CD14-positive monocyte (primary cell): ENCODE data around the gene RANBP17. TPM values are rescaled to one million over a fixed set of nuclear protein-coding genes. Genes with fewer than 3 reads are reported as not detected.

ENCODE experiments used
- DNase-seq, 3 donors: peaks; one replicate each; pipeline ENCODE4 v3.0.0-alpha.2; 2011 to 2022
- H2AFZ ChIP-seq: 2 replicates; pipeline ENCODE4 v1.6.0; 2012; ENCODE audit warnings: mild to moderate bottlenecking, low read depth, low read length, inconsistent platforms; ENCODE audit not compliant: insufficient read depth, poor library complexity, severe bottlenecking
- H3K27ac ChIP-seq, 2 donors: 1 replicate in 1 of 2; 2 replicates in 1 of 2; pipeline ENCODE4 v1.5.1; 2012 to 2013; ENCODE audit warnings: low read length in 2 of 2, control low read depth in 1 of 2, inconsistent platforms in 1 of 2, low read depth in 1 of 2, mild to moderate bottlenecking in 1 of 2
- H3K27me3 ChIP-seq, 2 donors: one replicate each; pipeline versions ENCODE4 v1.6.0 to v1.6.1; 2011 to 2013; ENCODE audit warnings: low read length in 2 of 2; ENCODE audit not compliant: control insufficient read depth in 2 of 2, insufficient read depth in 2 of 2
- H3K36me3 ChIP-seq, 2 donors: replicated peaks in 1 of 2; 1 replicate in 1 of 2; 2 replicates in 1 of 2; pipeline versions ENCODE4 v1.5.1 to v1.6.1; 2012 to 2013; ENCODE audit warnings: low read length in 2 of 2, control low read depth in 1 of 2, inconsistent platforms in 1 of 2, mild to moderate bottlenecking in 1 of 2; ENCODE audit not compliant: insufficient read depth in 2 of 2, control insufficient read depth in 1 of 2
- H3K4me1 ChIP-seq, 2 donors: 1 replicate in 1 of 2; 2 replicates in 1 of 2; pipeline versions ENCODE4 v1.5.1 to v1.6.1; 2012 to 2013; ENCODE audit warnings: low read length in 2 of 2, control low read depth in 1 of 2, inconsistent platforms in 1 of 2, mild to moderate bottlenecking in 1 of 2, moderate library complexity in 1 of 2; ENCODE audit not compliant: insufficient read depth in 2 of 2, control insufficient read depth in 1 of 2
- H3K4me2 ChIP-seq: replicated peaks from 2 replicates; pipeline ENCODE3; 2012; ENCODE audit warnings: low read length, moderate library complexity, mild to moderate bottlenecking; ENCODE audit not compliant: poor library complexity, severe bottlenecking; ENCODE audit errors: extremely low read depth
- H3K4me3 ChIP-seq, 3 experiments: fragments of 200-600 bp in 1 of 3; sonication (generic) in 1 of 3; replicated peaks in 1 of 3; 1 replicate in 2 of 3; 2 replicates in 1 of 3; pipeline ENCODE4 v1.5.1; 2011 to 2013; ENCODE audit warnings: low read length in 3 of 3, mild to moderate bottlenecking in 3 of 3, control low read depth in 2 of 3, low read depth in 2 of 3, inconsistent platforms in 1 of 3, moderate library complexity in 1 of 3
- H3K79me2 ChIP-seq: 2 replicates; pipeline ENCODE4 v1.6.0; 2012; ENCODE audit warnings: mild to moderate bottlenecking, control low read depth, inconsistent platforms, low read length, moderate library complexity; ENCODE audit not compliant: insufficient read depth
- H3K9ac ChIP-seq: 2 replicates; pipeline ENCODE4 v1.6.0; 2017; ENCODE audit warnings: low read length, mild to moderate bottlenecking; ENCODE audit not compliant: insufficient read depth, poor library complexity, severe bottlenecking
- H3K9me3 ChIP-seq, 2 donors: replicated peaks in 1 of 2; 1 replicate in 1 of 2; 2 replicates in 1 of 2; pipeline versions ENCODE4 v1.5.1 to v1.6.1; 2012 to 2013; ENCODE audit warnings: low read length in 2 of 2, control low read depth in 1 of 2; ENCODE audit not compliant: control insufficient read depth in 1 of 2, insufficient read depth in 1 of 2
- H4K20me1 ChIP-seq: 2 replicates; pipeline ENCODE4 v1.6.0; 2012; ENCODE audit warnings: mild to moderate bottlenecking, low read length, control low read depth, moderate library complexity; ENCODE audit not compliant: insufficient read depth
- H3K27ac Mint-ChIP-seq, 7 donors: one replicate each; pipeline ENCODE4 v1.8.0; 2020; ENCODE audit warnings: mild to moderate bottlenecking in 7 of 7, mixed read lengths in 7 of 7, moderate library complexity in 6 of 7, inconsistent platforms in 2 of 7
- H3K27me3 Mint-ChIP-seq, 3 donors: one replicate each; pipeline ENCODE4 v1.8.0; 2021 to 2022; ENCODE audit warnings: low read depth in 3 of 3, mild to moderate bottlenecking in 3 of 3, mixed read lengths in 3 of 3, moderate library complexity in 3 of 3, inconsistent platforms in 1 of 3
- H3K36me3 Mint-ChIP-seq, 2 donors: one replicate each; pipeline ENCODE4 v1.8.0; 2020; ENCODE audit warnings: mixed read lengths in 2 of 2, inconsistent platforms in 1 of 2, mild to moderate bottlenecking in 1 of 2
- H3K4me1 Mint-ChIP-seq: one replicate; pipeline ENCODE4 v1.8.0; 2020; ENCODE audit warnings: mild to moderate bottlenecking, mixed read lengths
- H3K4me3 Mint-ChIP-seq, 2 donors: one replicate each; pipeline ENCODE4 v1.8.0; 2020; ENCODE audit warnings: mild to moderate bottlenecking in 2 of 2, mixed read lengths in 2 of 2, moderate library complexity in 1 of 2
- H3K9me3 Mint-ChIP-seq, 7 donors: one replicate each; pipeline ENCODE4 v1.8.0; 2020 to 2022; ENCODE audit warnings: mixed read lengths in 7 of 7, mild to moderate bottlenecking in 6 of 7, moderate library complexity in 6 of 7, inconsistent platforms in 2 of 7
- WGBS: methylation state at CpG from one replicate; pipeline ENCODE4 v1.1.5; 2013; ENCODE audit warnings: missing lambda C conversion rate; ENCODE audit not compliant: insufficient coverage; 5-methylcytosine and 5-hydroxymethylcytosine counted together
- intact Hi-C, 2 donors: fragments of 100-400 bp; cut with micrococcal nuclease; formaldehyde crosslinking; loops; one replicate each; pipeline versions ENCODE4 v1.15.0 to v1.15.1; 2023
- polyA plus RNA-seq, 3 donors: library from polyadenylated mRNA; depleted of rRNA in 1 of 3; unstranded in 2 of 3; stranded (reverse) in 1 of 3; fragments of 300-500 nt in 2 of 3; fragments of >200 nt in 1 of 3; fragmentation: Illumina TruSeq in 2 of 3; gene quantifications; 1 replicate in 2 of 3; 2 replicates in 1 of 3; pipeline ENCODE4 v1.2.3, GENCODE V29; 2012 to 2021
- TF ChIP-seq, protein P1 (sequence below): fragments of 200-600 bp; IDR thresholded peaks from one replicate; pipeline ENCODE4 v1.8.0; 2022; ENCODE audit warnings: antibody characterized with exemption, mild to moderate bottlenecking

RANBP17 gene
- polyA plus RNA-seq, 3 donors, result 0.07 to 0.13 TPM; not detected in 1

DNA sequence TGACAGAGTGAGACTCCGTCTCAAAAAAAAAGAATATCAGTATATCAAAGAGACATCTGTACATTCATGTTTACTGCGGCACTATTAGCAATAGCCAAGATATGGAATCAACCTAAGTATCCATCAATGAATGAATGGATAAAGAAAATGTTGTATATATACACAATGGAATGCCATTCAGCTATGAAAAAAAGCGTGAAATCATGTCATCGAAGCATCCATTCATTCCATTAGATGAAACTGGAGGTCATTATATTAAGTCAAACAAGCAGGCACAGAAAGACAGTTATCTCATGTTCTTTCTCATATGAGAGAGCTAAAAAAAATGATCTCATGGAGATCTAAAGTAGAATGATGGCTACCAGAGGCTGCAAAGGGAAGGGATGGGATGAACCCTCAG, 266.3 kb downstream of the RANBP17 start:
- Mint-ChIP-seq H3K4me1 (no peaks in the 10 kb centered on the region), H3K27me3 (peaks cover 1 to 4% (median 3%) of the 10 kb centered on the region in 3 donors), H3K4me3 (no peak overlapping the region), H3K27ac (no peak overlapping the region), H3K9me3 (peaks cover 0 to 3% (median 0%) of the 10 kb centered on the region in 7 donors), H3K36me3 (no peaks in the 10 kb centered on the region)
- Histone ChIP-seq H3K9ac (no peak overlapping the region), H3K27ac (no peak overlapping the region), H2AFZ (no peak overlapping the region), H4K20me1 (no peaks in the 10 kb centered on the region), H3K27me3 (no peaks in the 10 kb centered on the region), H3K4me2 (no peak overlapping the region), H3K9me3 (no peaks in the 10 kb centered on the region), H3K4me1 (no peaks in the 10 kb centered on the region), H3K4me3 (no peak overlapping the region), H3K36me3 (no peaks in the 10 kb centered on the region), H3K79me2 (no peaks in the 10 kb centered on the region)
- intact Hi-C loops, result no loop called here
- TF ChIP-seq, protein P1, sequence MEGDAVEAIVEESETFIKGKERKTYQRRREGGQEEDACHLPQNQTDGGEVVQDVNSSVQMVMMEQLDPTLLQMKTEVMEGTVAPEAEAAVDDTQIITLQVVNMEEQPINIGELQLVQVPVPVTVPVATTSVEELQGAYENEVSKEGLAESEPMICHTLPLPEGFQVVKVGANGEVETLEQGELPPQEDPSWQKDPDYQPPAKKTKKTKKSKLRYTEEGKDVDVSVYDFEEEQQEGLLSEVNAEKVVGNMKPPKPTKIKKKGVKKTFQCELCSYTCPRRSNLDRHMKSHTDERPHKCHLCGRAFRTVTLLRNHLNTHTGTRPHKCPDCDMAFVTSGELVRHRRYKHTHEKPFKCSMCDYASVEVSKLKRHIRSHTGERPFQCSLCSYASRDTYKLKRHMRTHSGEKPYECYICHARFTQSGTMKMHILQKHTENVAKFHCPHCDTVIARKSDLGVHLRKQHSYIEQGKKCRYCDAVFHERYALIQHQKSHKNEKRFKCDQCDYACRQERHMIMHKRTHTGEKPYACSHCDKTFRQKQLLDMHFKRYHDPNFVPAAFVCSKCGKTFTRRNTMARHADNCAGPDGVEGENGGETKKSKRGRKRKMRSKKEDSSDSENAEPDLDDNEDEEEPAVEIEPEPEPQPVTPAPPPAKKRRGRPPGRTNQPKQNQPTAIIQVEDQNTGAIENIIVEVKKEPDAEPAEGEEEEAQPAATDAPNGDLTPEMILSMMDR, result no peak
- DNase-seq, result no peak
- WGBS, result no CpG with 5 or more reads among the region's 4 CpGs

DNA sequence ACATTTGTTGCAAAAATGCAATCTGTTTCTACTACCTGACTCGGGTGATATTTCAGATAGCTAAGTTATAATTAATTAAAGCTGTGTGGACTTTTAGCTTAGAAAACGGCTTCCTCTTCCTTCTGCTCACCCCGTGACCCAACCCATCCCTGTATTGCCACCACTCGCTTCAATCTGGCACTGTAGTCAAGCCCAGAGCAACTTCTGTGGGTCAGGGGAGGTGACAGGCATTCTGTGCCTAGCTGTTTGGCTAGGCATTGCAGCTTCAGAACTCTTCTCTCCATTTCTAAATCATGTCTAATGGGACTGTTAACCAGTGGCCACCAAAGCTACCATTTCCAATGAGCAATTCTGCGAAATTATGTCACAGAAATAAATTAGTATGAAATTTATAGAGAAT, 267.5 kb downstream of the RANBP17 start:
- Histone ChIP-seq H3K36me3 (no peaks in the 10 kb centered on the region), H3K4me3 (no peak overlapping the region), H3K27ac (no peak overlapping the region), H3K4me2 (no peak overlapping the region), H3K9me3 (no peaks in the 10 kb centered on the region), H3K79me2 (no peaks in the 10 kb centered on the region), H2AFZ (no peak overlapping the region), H3K9ac (no peak overlapping the region), H3K4me1 (no peaks in the 10 kb centered on the region), H4K20me1 (no peaks in the 10 kb centered on the region), H3K27me3 (no peaks in the 10 kb centered on the region)
- H3K4me3 Mint-ChIP-seq, result no peak overlapping the region
- no CpG with 5 or more reads among the region's 5 CpGs for WGBS
- no peak overlapping the region for H3K27ac Mint-ChIP-seq
- TF ChIP-seq, protein P1, result no peak
- no peaks in the 10 kb centered on the region for H3K4me1 Mint-ChIP-seq
- DNase-seq, result no peak
- peaks cover 1 to 4% (median 3%) of the 10 kb centered on the region in 3 donors for H3K27me3 Mint-ChIP-seq
- intact Hi-C loops, result no loop called here
- no peaks in the 10 kb centered on the region for H3K36me3 Mint-ChIP-seq
- peaks cover 0 to 3% (median 0%) of the 10 kb centered on the region in 7 donors for H3K9me3 Mint-ChIP-seq
